SK-N-SH (cell line): Measurements from ENCODE around the gene LSM2. TPM values are rescaled to one million over a fixed set of nuclear protein-coding genes. Genes with fewer than 3 reads are reported as not detected.

ENCODE experiments used
- CTCF ChIA-PET: fragments of 300-600, 350-600 bp; formaldehyde crosslinking; extraction: SDS; loops from one replicate; lab custom pipeline; 2021; lab: Yijun Ruan, JAX
- POLR2A ChIA-PET: fragments of 350-600 bp; sonication (Branson Sonifier 250); formaldehyde crosslinking; extraction: SDS; loops from one replicate; lab custom pipeline; 2020; ENCODE audit warnings: antibody characterized with exemption, inconsistent platforms; lab: Yijun Ruan, JAX
- DNase-seq: peaks from one replicate; pipeline ENCODE4 v3.0.0; 2012
- H2AFZ ChIP-seq: fragments of 200-600 bp; sonication (generic); 2 replicates; pipeline ENCODE4 v1.8.1; 2016; ENCODE audit warnings: antibody characterized with exemption, mild to moderate bottlenecking, low read depth
- H3F3A ChIP-seq: fragments of 200-600 bp; sonication (generic); replicated peaks from 2 replicates; pipeline ENCODE3; 2016; ENCODE audit warnings: antibody characterized with exemption, mild to moderate bottlenecking; ENCODE audit not compliant: insufficient read depth
- H3K27ac ChIP-seq, 2 experiments: fragments of 200-500 bp in 1 of 2; fragments of 200-600 bp in 1 of 2; sonication (Bioruptor generic) in 1 of 2; sonication (generic), shearing (Covaris generic) in 1 of 2; 2 replicates each; pipeline versions ENCODE4 v1.5.1 to v1.6.1; 2014 to 2016; ENCODE audit warnings: low read depth in 2 of 2, inconsistent platforms in 1 of 2, low read length in 1 of 2, mild to moderate bottlenecking in 1 of 2, mixed read lengths in 1 of 2
- H3K27me3 ChIP-seq: fragments of 200-600 bp; sonication (generic), shearing (Covaris generic); 2 replicates; pipeline ENCODE4 v1.6.1; 2016; ENCODE audit warnings: mixed run types; ENCODE audit not compliant: insufficient read depth
- H3K36me3 ChIP-seq, 2 experiments: fragments of 200-500 bp in 1 of 2; fragments of 200-600 bp in 1 of 2; sonication (Bioruptor generic) in 1 of 2; sonication (generic) in 1 of 2; replicated peaks in 1 of 2; 2 replicates each; pipeline versions ENCODE3 to v1.5.1; 2014 to 2016; ENCODE audit warnings: low read length in 1 of 2, mild to moderate bottlenecking in 1 of 2; ENCODE audit not compliant: insufficient read depth in 2 of 2, control insufficient read depth in 1 of 2
- H3K4me1 ChIP-seq, 2 experiments: fragments of 200-500 bp in 1 of 2; fragments of 200-600 bp in 1 of 2; sonication (Bioruptor generic) in 1 of 2; sonication (generic), shearing (Covaris generic) in 1 of 2; 2 replicates each; pipeline versions ENCODE4 v1.5.1 to v1.6.1; 2014 to 2016; ENCODE audit warnings: low read depth in 1 of 2, low read length in 1 of 2, mixed run types in 1 of 2; ENCODE audit not compliant: insufficient read depth in 2 of 2, control insufficient read depth in 1 of 2
- H3K4me2 ChIP-seq: fragments of 200-600 bp; sonication (generic), shearing (Covaris generic); 2 replicates; pipeline ENCODE4 v1.6.1; 2017; ENCODE audit warnings: mixed run types
- H3K4me3 ChIP-seq, 2 experiments: fragments of 200-500 bp in 1 of 2; fragments of 200-600 bp in 1 of 2; sonication (Bioruptor generic) in 1 of 2; sonication (generic), shearing (Covaris generic) in 1 of 2; 2 replicates each; pipeline versions ENCODE4 v1.5.1 to v1.8.1; 2014 to 2016; ENCODE audit warnings: low read depth in 2 of 2, inconsistent platforms in 1 of 2, low read length in 1 of 2, mild to moderate bottlenecking in 1 of 2, mixed read lengths in 1 of 2, moderate library complexity in 1 of 2
- H3K79me2 ChIP-seq: fragments of 200-600 bp; sonication (generic); 2 replicates; pipeline ENCODE4 v1.8.1; 2017; ENCODE audit warnings: mild to moderate bottlenecking; ENCODE audit not compliant: insufficient read depth
- H3K9ac ChIP-seq: fragments of 200-600 bp; sonication (generic); 2 replicates; pipeline ENCODE4 v1.6.1; 2017; ENCODE audit warnings: mixed run types
- H3K9me2 ChIP-seq: fragments of 200-600 bp; sonication (generic); 2 replicates; pipeline ENCODE4 v1.6.1; 2017; ENCODE audit warnings: mixed run types
- H3K9me3 ChIP-seq: fragments of 200-600 bp; sonication (generic); 2 replicates; pipeline ENCODE4 v1.6.1; 2017; ENCODE audit warnings: mixed run types, mild to moderate bottlenecking, moderate library complexity
- H4K20me1 ChIP-seq: fragments of 200-600 bp; sonication (generic); 2 replicates; pipeline ENCODE4 v1.6.1; 2017; ENCODE audit warnings: mild to moderate bottlenecking, mixed run types; ENCODE audit not compliant: insufficient read depth
- ELF1 ChIP-seq: IDR thresholded peaks from 2 replicates; pipeline ENCODE4 v1.4.0; 2012
- EZH2phosphoT487 ChIP-seq: fragments of 200-600 bp; sonication (generic); IDR thresholded peaks from 2 replicates; pipeline ENCODE4 v1.6.1; 2017; ENCODE audit warnings: low read depth, mixed run types, mild to moderate bottlenecking, antibody characterized with exemption, moderate library complexity, borderline replicate concordance
- GABPA ChIP-seq: IDR thresholded peaks from 2 replicates; pipeline ENCODE4 v1.4.0; 2012; ENCODE audit warnings: low read depth, mild to moderate bottlenecking
- GATA2 ChIP-seq: sonication (generic); formaldehyde crosslinking; IDR thresholded peaks from 2 replicates; pipeline ENCODE4 v1.5.0; 2020; ENCODE audit warnings: mild to moderate bottlenecking, missing genetic modification reagents
- MEF2A ChIP-seq: IDR thresholded peaks from 2 replicates; pipeline ENCODE4 v1.4.0; 2012; ENCODE audit warnings: low read depth, borderline replicate concordance
- NFIC ChIP-seq: IDR thresholded peaks from 2 replicates; pipeline ENCODE4 v1.4.0; 2012; ENCODE audit warnings: borderline replicate concordance
- PBX3 ChIP-seq: IDR thresholded peaks from 2 replicates; pipeline ENCODE4; 2012
- REST ChIP-seq: IDR thresholded peaks from 2 replicates; pipeline ENCODE4 v1.6.1; 2012; ENCODE audit warnings: mild to moderate bottlenecking, low read depth, low read length, moderate library complexity
- RFX5 ChIP-seq: IDR thresholded peaks from 2 replicates; pipeline ENCODE4 v1.6.1; 2012; ENCODE audit warnings: mild to moderate bottlenecking, improper control_type of control experiment, low read length
- RXRA ChIP-seq: IDR thresholded peaks from 2 replicates; pipeline ENCODE4 v1.4.0; 2012; ENCODE audit warnings: low read depth, mild to moderate bottlenecking, borderline replicate concordance
- TAF1 ChIP-seq: IDR thresholded peaks from 2 replicates; pipeline ENCODE4 v1.6.1; 2012; ENCODE audit warnings: low read depth, mild to moderate bottlenecking, low read length, moderate library complexity, borderline replicate concordance
- TCF12 ChIP-seq: IDR thresholded peaks from 2 replicates; pipeline ENCODE4 v1.4.0; 2012
- USF1 ChIP-seq: IDR thresholded peaks from 2 replicates; pipeline ENCODE4 v1.4.0; 2012; ENCODE audit warnings: low read depth, borderline replicate concordance
- USF2 ChIP-seq: fragments of 150-350 bp; IDR thresholded peaks from 2 replicates; pipeline ENCODE4 v1.6.1; 2017; ENCODE audit warnings: antibody characterized with exemption, low read length, low read depth, borderline replicate concordance
- ZBTB33 ChIP-seq: IDR thresholded peaks from 2 replicates; pipeline ENCODE4 v1.4.0; 2012; ENCODE audit warnings: low read depth, borderline replicate concordance
- WGBS: methylation state at CpG from one replicate; pipeline ENCODE4 v1.1.6; 2017; ENCODE audit warnings: low lambda C conversion rate; 5-methylcytosine and 5-hydroxymethylcytosine counted together
- polyA plus RNA-seq, 3 experiments: library from polyadenylated mRNA; depleted of rRNA; stranded (reverse); fragments of >200 nt; gene quantifications; 2 replicates each; pipeline ENCODE4 v1.2.3, GENCODE V29; 2012

LSM2 gene
- polyA plus RNA-seq, 1 of the 3 experiments (the other 2 are of a cell fraction): 79.1 TPM

GRCh38 chr6:31850765-31851484 lies 44.2 kb upstream of the LSM2 start:
- POLR2A ChIA-PET: interaction anchor here (0.7 kb wide), 1 partner anchor 14 kb away, joined by 3 read pairs; no protein-coding TSS in a partner anchor
- TF ChIP-seq RFX5 (no peak), EZH2phosphoT487 (no peak), GATA2 (CRISPR knock-in tag) (no peak), USF2 (no peak), TCF12 (no peak), ELF1 (no peak), GABPA (no peak), ZBTB33 (no peak)
- CTCF ChIA-PET: no interaction called here

GRCh38 chr6:31847276-31847978 lies 40.7 kb upstream of the LSM2 start:
- H3F3A ChIP-seq: peaks cover 16% of the 10 kb centered on the region
- no peak overlapping the region for H2AFZ ChIP-seq
- H3K79me2 ChIP-seq: no peaks in the 10 kb centered on the region
- 91% methylated on average over 2 of the region's 2 CpGs for WGBS
- no peaks in the 10 kb centered on the region for H3K9me2 ChIP-seq
- H3K9me3 ChIP-seq: no peaks in the 10 kb centered on the region
- no peak overlapping the region for H3K27ac ChIP-seq
- no peaks in the 10 kb centered on the region for H3K27me3 ChIP-seq
- no peak overlapping the region for H3K4me3 ChIP-seq
- H3K4me1 ChIP-seq: no peaks in the 10 kb centered on the region
- H3K4me2 ChIP-seq: no peak overlapping the region
- no peaks in the 10 kb centered on the region for H4K20me1 ChIP-seq
- CTCF ChIA-PET: no interaction called here
- no peaks in the 10 kb centered on the region for H3K36me3 ChIP-seq
- H3K9ac ChIP-seq: no peak overlapping the region
- DNase-seq: no peak
- POLR2A ChIA-PET: no interaction called here
- TF ChIP-seq PBX3: no peak
- no peak for TF ChIP-seq USF2
- no peak for TF ChIP-seq USF1
- TF ChIP-seq RFX5: no peak
- TF ChIP-seq GABPA: no peak
- TF ChIP-seq REST: no peak
- no peak for TF ChIP-seq RXRA
- TF ChIP-seq TAF1: no peak
- TF ChIP-seq NFIC: no peak
- no peak for TF ChIP-seq MEF2A

More at GRCh38 chr6:31850765-31851484, 44.2 kb upstream of the LSM2 start:
- no peaks in the 10 kb centered on the region for H3K4me1 ChIP-seq
- WGBS: 85% methylated on average over 2 of the region's 2 CpGs
- H2AFZ ChIP-seq: no peak overlapping the region; the same call in 1 of the 2 replicates
- H3K4me2 ChIP-seq: no peak overlapping the region
- no peaks in the 10 kb centered on the region for H3K36me3 ChIP-seq
- H3K79me2 ChIP-seq: no peaks in the 10 kb centered on the region
- no peak overlapping the region for H3K4me3 ChIP-seq
- H4K20me1 ChIP-seq: no peaks in the 10 kb centered on the region
- DNase-seq: no peak
- no peaks in the 10 kb centered on the region for H3K9me2 ChIP-seq
- H3K9ac ChIP-seq: no peak overlapping the region
- H3K27ac ChIP-seq: no peak overlapping the region
- peaks cover 5% of the 10 kb centered on the region for H3F3A ChIP-seq
- no peaks in the 10 kb centered on the region for H3K27me3 ChIP-seq
- H3K9me3 ChIP-seq: no peaks in the 10 kb centered on the region
